Effector CD4-positive, alpha-beta T cell (primary cell): Measurements from ENCODE around the gene LRIT3. TPM values are rescaled to one million over a fixed set of nuclear protein-coding genes. Genes with fewer than 3 reads are reported as not detected.
A peak's percentile ranks its signal among the peaks of the same experiment; 100 is the strongest.

ENCODE experiments used
- DNase-seq: peaks from one replicate; pipeline ENCODE4 v3.0.0-alpha.2; 2020
- total RNA-seq: gene quantifications from one replicate; lab custom pipeline; 2026; lab: John Stamatoyannopoulos, UW

The LRIT3 gene
- total RNA-seq = not detected

- DNase-seq = no peak
These were observed at the start of gene LRIT3 for GRCh38 chr4:109847896-109848442. TSS of gene LRIT3 (plus strand) at chr4:109848107. CDS start at chr4:109848202, 95 bp downstream.

GRCh38 chr4:109798866-109799265, 49.0 kb upstream of the LRIT3 start:
- DNase-seq = no peak

GRCh38 chr4:109801099-109801789, 46.7 kb upstream of the LRIT3 start:
- no peak for DNase-seq

- no peak for DNase-seq
These were observed 46.0 kb upstream of the LRIT3 start, which contains the start of gene CFI for GRCh38 chr4:109801895-109802319. TSS of gene CFI (minus strand) at chr4:109801999. CDS start at chr4:109801971, 28 bp downstream.

GRCh38 chr4:109803924-109804571, 43.9 kb upstream of the LRIT3 start:
- DNase-seq = no peak

- no peak for DNase-seq
These were observed 38.3 kb upstream of the LRIT3 start for GRCh38 chr4:109809655-109810054.

GRCh38 chr4:109810552-109811387, 37.1 kb upstream of the LRIT3 start:
- no peak for DNase-seq

- DNase-seq = no peak
These were observed 36.2 kb upstream of the LRIT3 start for GRCh38 chr4:109811707-109812106.

GRCh38 chr4:109815151-109816081, 32.5 kb upstream of the LRIT3 start, which contains the start of gene GAR1:
TSS of gene GAR1 (plus strand) at chr4:109815762. CDS start at chr4:109816165, 403 bp downstream.
- DNase-seq = peak; percentile 81

- DNase-seq = peak; percentile 13
These were observed 31.8 kb upstream of the LRIT3 start for GRCh38 chr4:109816082-109816442.

- DNase-seq = no peak
These were observed 31.0 kb upstream of the LRIT3 start for GRCh38 chr4:109816894-109817293.

- no peak for DNase-seq
These were observed 29.6 kb upstream of the LRIT3 start for GRCh38 chr4:109818268-109818667.

GRCh38 chr4:109820563-109820962, 27.3 kb upstream of the LRIT3 start:
- DNase-seq = no peak

GRCh38 chr4:109821185-109821584, 26.7 kb upstream of the LRIT3 start:
- no peak for DNase-seq

- DNase-seq = no peak
These were observed 21.2 kb upstream of the LRIT3 start for GRCh38 chr4:109826719-109827118.

- DNase-seq = no peak
These were observed 20.2 kb upstream of the LRIT3 start, which contains the start of gene RRH for GRCh38 chr4:109827672-109828071. TSS of gene RRH (plus strand) at chr4:109827972. CDS start at chr4:109828028, 56 bp downstream.

GRCh38 chr4:109833756-109834155, 14.2 kb upstream of the LRIT3 start:
- no peak for DNase-seq

- DNase-seq = no peak
These were observed 10.9 kb upstream of the LRIT3 start for GRCh38 chr4:109836985-109837384.

GRCh38 chr4:109846395-109847098, 1.4 kb upstream of the LRIT3 start:
- no peak for DNase-seq

GRCh38 chr4:109848501-109848900, 594 bp downstream of the LRIT3 start:
- DNase-seq = no peak

GRCh38 chr4:109850601-109851000, 2.7 kb downstream of the LRIT3 start:
- DNase-seq = no peak
